ENCODE data around the gene PHYH. TPM values are rescaled to one million over a fixed set of nuclear protein-coding genes. Genes with fewer than 3 reads are reported as not detected.
"Not testable (repeated sequence)": the region's sequence is repeated elsewhere in the genome, so short reads cannot be mapped to it uniquely, and the experiment has no call there.

The PHYH gene
- polyA plus RNA-seq, 3 donors = 35.3 to 53.6 (median 37.5) TPM

- DNase-seq (ENCODE audit: extremely low read depth in 1 of 11, low read depth in 9 of 11, low spot score in 4 of 11) = no peak
Observed at GRCh38 chr10:13294784-13295183, 5.1 kb downstream of the PHYH start.

DNA sequence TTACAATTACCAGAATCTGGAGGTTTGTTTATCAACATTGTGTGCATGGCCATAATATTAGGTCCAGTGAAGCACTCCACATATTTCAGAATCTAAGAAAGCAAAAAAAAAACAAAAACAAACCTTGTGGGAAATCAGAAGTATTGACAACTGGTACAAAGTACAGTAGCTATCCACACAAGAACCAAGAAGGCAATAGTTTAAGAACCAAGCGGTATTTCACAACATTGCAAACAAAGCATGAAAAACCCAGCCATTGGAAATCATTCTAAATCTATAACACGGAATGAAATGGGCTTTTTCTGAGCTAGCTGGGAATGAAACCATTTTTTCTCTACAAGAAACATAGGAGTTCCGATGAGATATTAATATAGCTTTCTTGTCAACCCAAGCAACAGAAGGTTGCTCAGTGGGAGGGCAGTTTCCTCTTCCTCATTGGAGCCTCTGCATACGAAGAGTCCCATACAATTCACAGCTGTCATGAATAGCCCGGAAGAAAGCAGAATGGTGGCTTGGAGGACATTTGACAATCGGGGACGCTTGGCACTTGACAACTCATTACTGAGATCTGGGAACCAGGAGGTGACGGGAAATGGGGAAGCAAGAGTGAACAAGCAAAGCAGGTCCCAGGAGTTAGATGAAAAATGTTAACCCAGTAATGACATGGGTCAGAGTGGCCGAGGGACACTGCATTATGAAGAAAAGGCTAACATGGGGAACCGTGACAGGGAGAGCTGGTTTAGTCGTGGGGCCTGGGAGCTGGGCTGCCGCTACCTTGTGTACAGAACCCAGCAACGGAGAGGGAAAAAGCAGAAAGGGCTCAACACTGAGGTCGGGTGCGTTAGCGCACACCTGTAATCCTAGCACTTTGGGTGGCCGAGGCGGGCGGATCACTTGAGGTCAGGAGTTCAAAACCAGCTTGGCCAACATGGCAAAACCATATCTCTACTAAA lies 7.8 kb downstream of the PHYH start:
- DNase-seq (ENCODE audit: extremely low read depth in 1 of 11, low read depth in 9 of 11, low spot score in 4 of 11) = no peak

GRCh38 chr10:13291061-13291460 lies 8.8 kb downstream of the PHYH start:
- DNase-seq (ENCODE audit: extremely low read depth in 1 of 11, low read depth in 9 of 11, low spot score in 4 of 11) = no peak

GRCh38 chr10:13284050-13284449 lies 15.8 kb downstream of the PHYH start:
- no peak for DNase-seq (ENCODE audit: extremely low read depth in 1 of 11, low read depth in 9 of 11, low spot score in 4 of 11)

DNA sequence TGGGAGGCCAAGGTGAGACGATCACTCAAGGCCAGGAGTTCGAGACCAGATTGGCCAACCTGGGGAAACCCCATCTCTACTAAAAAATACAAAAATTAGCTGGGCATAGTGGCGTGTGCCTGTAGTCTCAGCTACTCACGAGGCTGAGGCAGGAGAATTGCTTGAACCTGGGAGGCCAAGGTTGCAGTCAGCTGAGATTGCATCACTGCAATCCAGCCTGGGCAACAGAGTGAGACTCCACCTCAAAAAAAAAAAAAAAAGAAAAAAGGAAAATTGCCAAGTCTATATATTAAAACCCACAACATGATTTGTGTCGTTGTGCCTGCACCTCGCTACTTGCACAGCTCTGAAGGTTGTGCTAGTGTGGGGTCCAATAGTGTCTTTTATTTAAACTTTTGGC lies 17.5 kb downstream of the PHYH start:
- not testable (repeated sequence) for DNase-seq (ENCODE audit: extremely low read depth in 1 of 11, low read depth in 9 of 11, low spot score in 4 of 11)

- DNase-seq (ENCODE audit: extremely low read depth in 1 of 11, low read depth in 9 of 11, low spot score in 4 of 11) = peak in 1 of 11 donors; percentile 17
Observed at GRCh38 chr10:13276749-13277365, 23.0 kb downstream of the PHYH start.

- DNase-seq (ENCODE audit: extremely low read depth in 1 of 11, low read depth in 9 of 11, low spot score in 4 of 11) = not testable (repeated sequence)
Observed at GRCh38 chr10:13276146-13276545, 23.7 kb downstream of the PHYH start.

DNA sequence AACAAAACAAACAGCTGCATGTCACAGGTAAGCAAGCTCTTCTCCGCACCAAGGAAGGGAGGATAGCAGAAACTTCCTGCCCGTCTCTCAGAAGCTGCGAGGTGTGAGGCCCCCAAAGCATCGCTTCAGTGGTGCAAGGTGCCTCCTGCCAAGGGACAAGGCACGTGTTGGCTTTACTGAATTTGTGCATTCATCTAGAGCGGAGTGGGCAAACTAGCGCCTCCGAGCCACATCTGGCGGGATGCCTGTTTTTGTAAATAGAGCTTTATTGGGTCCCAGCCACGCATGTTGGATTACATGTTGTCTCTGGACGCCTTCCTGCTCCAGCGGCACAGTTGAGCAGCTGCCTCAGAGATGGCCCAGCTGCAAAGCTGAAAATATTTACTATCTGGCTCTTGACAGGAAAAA lies 27.7 kb downstream of the PHYH start:
- DNase-seq (ENCODE audit: extremely low read depth in 1 of 11, low read depth in 9 of 11, low spot score in 4 of 11) = peak in 10 of 11 donors; percentile 35 to 65 (median 51)

DNA sequence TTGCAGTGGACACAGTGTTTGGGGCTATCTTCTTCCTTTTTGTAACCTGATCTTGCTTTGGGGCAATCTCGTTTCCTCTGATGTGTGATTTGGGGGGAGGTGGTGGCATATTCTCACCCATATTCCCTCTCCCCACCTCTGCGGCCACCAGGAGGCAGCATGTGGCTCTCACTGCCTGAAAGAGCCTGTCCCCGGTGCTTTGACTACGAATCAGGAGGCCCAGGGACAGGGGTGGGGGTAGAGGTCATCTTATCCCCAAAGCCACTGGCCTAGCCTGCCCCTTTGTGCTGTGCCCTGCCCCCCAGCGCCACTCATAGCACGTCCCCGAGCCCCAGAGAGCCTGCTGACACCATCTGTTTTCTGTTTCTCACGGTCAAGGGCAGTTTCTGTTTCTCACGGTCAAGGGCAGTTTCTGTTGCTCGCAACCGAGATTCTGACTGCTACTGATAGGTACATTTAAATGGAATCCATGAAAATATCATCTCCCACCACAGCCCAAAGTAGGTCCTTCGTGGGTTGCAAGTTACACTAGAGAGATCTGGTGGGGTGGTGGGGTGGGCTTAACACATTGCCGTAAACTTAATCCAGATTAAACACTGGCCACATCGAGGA lies 28.2 kb downstream of the PHYH start:
- no peak for DNase-seq (ENCODE audit: extremely low read depth in 1 of 11, low read depth in 9 of 11, low spot score in 4 of 11)

GRCh38 chr10:13270877-13271551 lies 28.9 kb downstream of the PHYH start:
- no peak for DNase-seq (ENCODE audit: extremely low read depth in 1 of 11, low read depth in 9 of 11, low spot score in 4 of 11)

DNA sequence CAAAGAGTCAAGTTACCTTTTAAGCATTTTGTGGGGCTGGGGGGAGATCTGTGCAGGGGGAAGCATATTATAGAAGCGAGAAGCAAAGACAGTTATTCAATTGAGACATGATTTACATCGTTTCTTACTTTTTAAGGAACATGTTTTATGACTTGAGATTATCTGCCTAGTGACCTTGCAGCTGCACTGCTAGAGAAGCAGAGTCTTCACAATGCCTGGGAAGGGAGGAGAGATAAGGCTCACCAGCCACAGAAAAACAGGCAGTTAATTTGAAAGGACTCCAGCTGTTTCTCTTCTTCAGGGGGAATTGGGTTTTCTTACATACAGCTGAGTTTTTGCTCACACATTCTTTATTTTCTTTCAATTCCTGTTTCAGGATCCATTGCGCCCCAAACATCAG lies 31.0 kb downstream of the PHYH start:
- peak in 9 of 11 donors; percentile 23 to 66 (median 43) for DNase-seq (ENCODE audit: extremely low read depth in 1 of 11, low read depth in 9 of 11, low spot score in 4 of 11)

DNA sequence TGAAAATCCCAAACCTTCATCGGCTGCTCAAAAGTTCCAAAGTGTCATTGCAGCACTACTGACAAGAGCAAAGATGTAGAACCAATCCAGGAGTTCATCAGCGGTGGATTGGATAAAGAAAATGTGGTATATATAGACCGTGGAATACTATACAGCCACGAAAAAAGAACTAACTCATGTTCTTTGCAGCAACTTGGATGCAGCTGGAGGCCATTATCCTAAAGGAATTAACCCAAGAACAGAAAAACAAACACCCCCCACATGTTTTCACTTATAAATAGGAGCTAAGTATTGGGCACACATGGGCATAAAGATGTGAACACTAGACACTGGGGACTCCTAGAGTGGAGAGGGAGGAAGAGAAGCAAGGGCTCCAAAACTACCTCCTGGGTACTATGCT lies 31.6 kb downstream of the PHYH start:
- peak in 1 of 11 donors; percentile 13 for DNase-seq (ENCODE audit: extremely low read depth in 1 of 11, low read depth in 9 of 11, low spot score in 4 of 11)

- DNase-seq (ENCODE audit: extremely low read depth in 1 of 11, low read depth in 9 of 11, low spot score in 4 of 11) = no peak
Observed at GRCh38 chr10:13263591-13263990, 36.3 kb downstream of the PHYH start.

DNA sequence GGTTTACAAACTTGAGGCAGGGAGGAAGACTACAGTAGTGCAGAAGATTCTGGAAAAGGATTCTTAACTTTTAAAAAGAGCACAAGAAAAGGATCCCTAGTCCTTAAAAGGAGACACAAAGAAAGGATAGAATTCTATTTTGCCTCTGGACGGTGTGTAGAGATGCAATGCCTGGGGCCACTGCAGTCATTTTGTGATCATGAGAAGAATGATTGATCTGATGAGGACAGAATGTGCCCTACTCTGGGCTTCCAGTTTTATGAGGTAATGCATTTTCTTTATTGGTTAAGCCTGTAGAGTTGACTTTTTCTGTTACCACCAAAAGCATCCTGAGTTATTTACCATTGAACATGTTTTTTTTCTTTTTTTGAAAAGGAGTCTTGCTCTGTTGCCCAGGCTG lies 37.4 kb downstream of the PHYH start:
- no peak for DNase-seq (ENCODE audit: extremely low read depth in 1 of 11, low read depth in 9 of 11, low spot score in 4 of 11)

- no peak for DNase-seq (ENCODE audit: extremely low read depth in 1 of 11, low read depth in 9 of 11, low spot score in 4 of 11)
Observed at GRCh38 chr10:13257621-13258140, 42.2 kb downstream of the PHYH start.

- DNase-seq (ENCODE audit: extremely low read depth in 1 of 11, low read depth in 9 of 11, low spot score in 4 of 11) = no peak
Observed at GRCh38 chr10:13256627-13257026, 43.2 kb downstream of the PHYH start.

DNA sequence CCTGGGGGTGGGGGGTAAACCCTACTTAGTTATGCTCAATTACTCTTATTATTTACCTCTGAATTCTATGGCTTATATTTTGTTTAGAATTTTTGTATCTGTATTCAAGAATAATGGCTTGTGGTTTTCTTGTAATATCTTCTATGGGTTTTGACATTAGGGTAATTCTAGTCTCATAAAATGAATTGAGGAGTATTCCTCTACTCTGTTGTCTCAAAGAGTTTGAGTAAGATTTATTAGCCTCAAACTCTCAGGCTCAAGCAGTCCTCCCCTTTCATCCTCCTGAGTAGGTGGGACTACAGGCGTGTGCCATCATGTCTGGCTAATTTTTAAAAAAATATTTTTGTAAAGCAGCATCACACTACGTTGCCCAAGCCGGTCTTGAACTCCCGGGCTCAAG lies 46.1 kb downstream of the PHYH start:
- DNase-seq (ENCODE audit: extremely low read depth in 1 of 11, low read depth in 9 of 11, low spot score in 4 of 11) = no peak

DNA sequence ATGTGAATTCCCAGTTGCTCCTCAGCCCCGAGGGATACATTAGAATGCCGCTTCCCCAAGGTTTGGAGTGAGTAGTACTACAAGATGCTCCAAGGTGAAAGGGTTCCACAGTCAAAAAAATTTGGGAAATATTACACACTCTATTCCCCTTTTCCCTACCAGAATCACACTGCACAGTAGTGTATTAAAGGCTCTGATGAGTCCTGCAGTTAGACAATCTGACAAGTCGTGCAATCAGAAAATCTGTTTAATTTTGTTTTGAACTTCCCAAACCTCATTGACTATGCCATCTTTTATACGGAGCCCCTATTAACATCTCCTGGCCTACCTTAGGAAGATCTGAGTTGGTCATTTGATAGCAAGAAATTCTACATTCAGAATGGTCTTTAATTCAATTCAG lies 52.1 kb downstream of the PHYH start:
- no peak for DNase-seq (ENCODE audit: extremely low read depth in 1 of 11, low read depth in 9 of 11, low spot score in 4 of 11)

DNA sequence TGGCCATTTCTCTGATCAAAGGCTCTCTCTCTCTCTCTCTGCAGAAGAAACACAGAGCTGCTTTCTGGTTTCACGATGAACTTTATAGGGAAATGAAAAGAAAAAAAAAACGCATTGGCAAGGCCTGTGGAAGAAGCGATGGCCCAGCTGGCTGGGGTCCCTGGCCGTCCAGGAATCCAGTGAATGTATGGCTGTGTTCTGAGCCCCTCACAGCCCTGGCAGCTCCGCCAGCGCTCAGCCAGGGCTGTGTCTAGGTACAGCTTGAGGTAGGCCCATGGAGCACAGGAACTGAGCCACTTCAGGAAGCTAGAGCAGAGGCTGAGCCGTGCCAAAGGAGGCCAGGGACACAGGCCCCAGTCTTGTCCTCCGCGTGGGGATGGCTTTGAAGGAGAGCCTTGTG lies 52.6 kb downstream of the PHYH start:
- no peak for DNase-seq (ENCODE audit: extremely low read depth in 1 of 11, low read depth in 9 of 11, low spot score in 4 of 11)

Measured in renal cortex interstitium (tissue), 11 donors.